ENCODE results near the gene PRKG1. TPM values are rescaled to one million over a fixed set of nuclear protein-coding genes. Genes with fewer than 3 reads are reported as not detected.

PRKG1 gene
- total and polyA plus RNA-seq, 2 of the 8 experiments (the other 6 are each of a cell fraction or from before 2014, with no cell fraction given), result 4.2 to 15.2 TPM

GRCh38 chr10:51217505-51217904, 143.2 kb downstream of the PRKG1 start:
- no peak overlapping the region for H4K8ac ChIP-seq (ENCODE audit: extremely low read depth, insufficient read depth, low read length)
- H3K23me2 ChIP-seq (ENCODE audit: low read depth, low read length), result no peaks in the 10 kb centered on the region
- POLR2A ChIA-PET (ENCODE audit: partially characterized antibody), result no interaction called here
- H3K4me3 ChIP-seq (ENCODE audit: extremely low read depth in 1 of 4, insufficient read depth in 2 of 4, low read depth in 3 of 4, low read length in 4 of 4), result no peak overlapping the region
- no peaks in the 10 kb centered on the region for H3K79me2 ChIP-seq (ENCODE audit: control insufficient read depth in 1 of 2, insufficient read depth in 2 of 2, low read length in 2 of 2)
- no peak overlapping the region for H2AFZ ChIP-seq (ENCODE audit: low read length)
- no peak overlapping the region for H3K4ac ChIP-seq (replicated peaks; ENCODE audit: insufficient read length, low read depth, low read length)
- DNase-seq (ENCODE audit: low read depth in 1 of 2, low spot score in 2 of 2) (no peak), FAIRE-seq (no peak)
- H2BK20ac ChIP-seq (ENCODE audit: low read length), result no peak overlapping the region
- H2BK15ac ChIP-seq (ENCODE audit: low read length), result no peak overlapping the region
- H2BK120ac ChIP-seq (replicated peaks; ENCODE audit: low read depth, low read length), result no peak overlapping the region
- H2AK5ac ChIP-seq (ENCODE audit: low read depth, low read length), result no peak overlapping the region
- no peaks in the 10 kb centered on the region for H3K36me3 ChIP-seq (ENCODE audit: control insufficient read depth in 2 of 4, insufficient read depth in 4 of 4, low read length in 3 of 4)
- peaks cover 0 to 7% (median 4%) of the 10 kb centered on the region in 4 experiments; a peak in 4 of 7 replicates for H3K4me1 ChIP-seq (replicated peaks in 1 of 4; ENCODE audit: control insufficient read depth in 3 of 4, insufficient read depth in 4 of 4, low read length in 3 of 4)
- no peak overlapping the region for H3K23ac ChIP-seq (ENCODE audit: insufficient read length)
- no peak overlapping the region for H3K9ac ChIP-seq (replicated peaks in 1 of 4; ENCODE audit: extremely low read depth in 1 of 4, low read depth in 3 of 4, low read length in 3 of 4)
- H3K4me2 ChIP-seq (ENCODE audit: insufficient read depth in 1 of 2, low read depth in 2 of 2, low read length in 2 of 2), result no peak overlapping the region
- H3K79me1 ChIP-seq (ENCODE audit: low read depth, low read length), result no peaks in the 10 kb centered on the region
- no peak overlapping the region for H3K18ac ChIP-seq (ENCODE audit: extremely low read depth, low read length)
- H4K91ac ChIP-seq (replicated peaks; ENCODE audit: insufficient read length, low read length), result no peak overlapping the region
- CTCF ChIA-PET (ENCODE audit: partially characterized antibody), result no interaction called here
- 0 out of 4 replicates have a peak, but pooled peaks cover 0 to 3% of the 10 kb centered on the region in 2 experiments for H3K9me3 ChIP-seq (ENCODE audit: insufficient read depth in 2 of 2, low read depth in 1 of 2, low read length in 1 of 2)
- H2BK5ac ChIP-seq (ENCODE audit: low read depth, low read length), result no peak overlapping the region
- no peaks in the 10 kb centered on the region for H3K27me3 ChIP-seq (replicated peaks in 1 of 4; ENCODE audit: control insufficient read depth in 3 of 4, extremely low read depth in 1 of 4, insufficient read depth in 3 of 4, low read length in 3 of 4)
- no peak overlapping the region for H4K5ac ChIP-seq (ENCODE audit: insufficient read length, low read depth, low read length)
- no peak overlapping the region for H2BK12ac ChIP-seq (ENCODE audit: low read depth, low read length)
- no peak overlapping the region for H3K14ac ChIP-seq (ENCODE audit: insufficient read length)
- H3K27ac ChIP-seq (ENCODE audit: low read depth, low read length), result no peak overlapping the region
- TF ChIP-seq SUZ12 (IDR thresholded peaks at IDR 0.05; ENCODE audit: low read length) (no peak), POLR2A (IDR thresholded peaks at IDR 0.05; ENCODE audit: control extremely low read depth in 1 of 2, low read depth in 2 of 2, low read length in 2 of 2) (no peak), KDM1A (IDR thresholded peaks at IDR 0.05; ENCODE audit: borderline replicate concordance, low read length) (no peak), SAP30 (IDR thresholded peaks at IDR 0.05; ENCODE audit: insufficient read depth, insufficient replicate concordance, low read length) (no peak), CEBPB (IDR thresholded peaks at IDR 0.05; ENCODE audit: low read depth, low read length) (no peak), PHF8 (conservative IDR thresholded peaks at IDR 0.05; ENCODE audit: low read depth, low read length) (no peak), JUND (IDR thresholded peaks at IDR 0.05; ENCODE audit: low read length) (no peak), RBBP5 (IDR thresholded peaks at IDR 0.05; ENCODE audit: borderline replicate concordance, low read depth, low read length) (no peak)
- H4K20me1 ChIP-seq (replicated peaks in 1 of 2; ENCODE audit: control insufficient read depth in 1 of 2, insufficient read depth in 2 of 2, low read length in 2 of 2), result no peaks in the 10 kb centered on the region
- no peak overlapping the region for H3K56ac ChIP-seq (replicated peaks; ENCODE audit: insufficient read length, low read depth, low read length)
- 68% methylated on average over 1 of the region's 1 CpG; no CpG with 5 or more reads in 1 of the 2 experiments for WGBS, 2 experiments (ENCODE audit: extremely low coverage in 1 of 2, insufficient coverage in 1 of 2, insufficient read length in 1 of 2, insufficient replicate concordance in 2 of 2, low coverage in 1 of 2, low lambda C conversion rate in 2 of 2, missing lambda C conversion rate in 1 of 2)

Measured in H1 (cell line).